Measurements from ENCODE around the gene DYSF.

The DYSF gene

DNA sequence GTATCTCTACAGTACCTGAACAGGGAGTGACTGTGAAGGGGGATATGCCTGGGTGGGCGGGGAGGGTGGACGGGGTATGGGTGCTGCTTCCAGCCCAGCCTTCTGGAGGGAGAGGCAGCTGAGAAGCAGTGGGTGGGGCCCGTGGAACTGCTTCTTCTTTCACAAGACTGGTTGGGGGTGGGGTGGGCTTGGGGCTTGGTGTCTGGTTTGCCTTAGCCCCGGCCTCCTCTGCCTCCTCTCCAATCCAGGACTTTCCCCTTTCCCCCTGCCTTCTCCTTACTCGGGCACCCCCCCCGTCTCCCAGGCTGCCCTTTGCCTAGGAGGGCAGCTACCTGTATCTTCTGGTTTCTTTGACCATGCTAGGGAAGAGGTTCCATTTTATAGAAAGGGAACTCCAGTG lies 233.4 kb downstream of the DYSF start:
- H4K20me1 ChIP-seq (ENCODE audit: insufficient read depth, low read length): no peaks in the 10 kb centered on the region
- H2AFZ ChIP-seq (ENCODE audit: low read length): no peak overlapping the region
- H3K9me2 ChIP-seq (replicated peaks; ENCODE audit: insufficient read depth, low read length): no peaks in the 10 kb centered on the region
- H3K36me3 ChIP-seq (replicated peaks; ENCODE audit: insufficient read depth, low read length): no peaks in the 10 kb centered on the region
- H3K27me3 ChIP-seq (replicated peaks; ENCODE audit: insufficient read depth, low read length): no peaks in the 10 kb centered on the region
- H3K9me3 ChIP-seq (replicated peaks; ENCODE audit: insufficient read depth, low read length): no peaks in the 10 kb centered on the region
- H3K4me2 ChIP-seq (ENCODE audit: low read depth, low read length): no peak overlapping the region
- no peak for DNase-seq
- no peaks in the 10 kb centered on the region for H3K79me2 ChIP-seq (ENCODE audit: low read length)
- TF ChIP-seq EZH2phosphoT487 (IDR thresholded peaks at IDR 0.05; ENCODE audit: low read length) (no peak), EZH2 (optimal IDR thresholded peaks at IDR 0.05; ENCODE audit: low read depth, low read length) (no peak)
- TF ChIP-seq, protein P1, sequence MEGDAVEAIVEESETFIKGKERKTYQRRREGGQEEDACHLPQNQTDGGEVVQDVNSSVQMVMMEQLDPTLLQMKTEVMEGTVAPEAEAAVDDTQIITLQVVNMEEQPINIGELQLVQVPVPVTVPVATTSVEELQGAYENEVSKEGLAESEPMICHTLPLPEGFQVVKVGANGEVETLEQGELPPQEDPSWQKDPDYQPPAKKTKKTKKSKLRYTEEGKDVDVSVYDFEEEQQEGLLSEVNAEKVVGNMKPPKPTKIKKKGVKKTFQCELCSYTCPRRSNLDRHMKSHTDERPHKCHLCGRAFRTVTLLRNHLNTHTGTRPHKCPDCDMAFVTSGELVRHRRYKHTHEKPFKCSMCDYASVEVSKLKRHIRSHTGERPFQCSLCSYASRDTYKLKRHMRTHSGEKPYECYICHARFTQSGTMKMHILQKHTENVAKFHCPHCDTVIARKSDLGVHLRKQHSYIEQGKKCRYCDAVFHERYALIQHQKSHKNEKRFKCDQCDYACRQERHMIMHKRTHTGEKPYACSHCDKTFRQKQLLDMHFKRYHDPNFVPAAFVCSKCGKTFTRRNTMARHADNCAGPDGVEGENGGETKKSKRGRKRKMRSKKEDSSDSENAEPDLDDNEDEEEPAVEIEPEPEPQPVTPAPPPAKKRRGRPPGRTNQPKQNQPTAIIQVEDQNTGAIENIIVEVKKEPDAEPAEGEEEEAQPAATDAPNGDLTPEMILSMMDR (IDR thresholded peaks at IDR 0.05; ENCODE audit: low read length): no peak
- no peak overlapping the region for H3K27ac ChIP-seq (ENCODE audit: low read length)
- no peaks in the 10 kb centered on the region for H3F3A ChIP-seq (ENCODE audit: insufficient read depth, low read length)
- no peaks in the 10 kb centered on the region for H3K4me1 ChIP-seq (ENCODE audit: low read length)
- H3K9ac ChIP-seq (ENCODE audit: low read length): no peak overlapping the region
- no peak overlapping the region for H3K4me3 ChIP-seq (ENCODE audit: low read length)

DNA sequence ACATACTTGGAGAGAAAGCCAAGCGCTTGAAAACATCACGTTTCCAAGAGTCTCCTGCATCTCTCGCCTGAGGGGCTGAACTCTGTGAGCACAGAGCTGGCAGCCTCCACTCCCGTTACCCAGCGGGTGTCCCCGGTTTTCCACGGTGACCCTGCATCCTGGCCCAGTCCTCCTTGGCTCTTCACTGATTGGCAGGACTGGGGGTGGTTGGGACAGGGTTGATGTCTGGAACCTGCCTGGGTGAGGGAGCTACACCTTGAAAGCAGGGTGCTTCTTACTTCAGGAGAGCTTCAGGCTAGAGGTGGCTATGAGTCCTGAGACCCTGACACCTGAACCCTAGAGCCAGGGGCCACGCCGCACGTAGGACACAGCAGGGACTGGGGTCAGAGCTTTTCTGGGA lies 234.1 kb downstream of the DYSF start:
- Histone ChIP-seq H3F3A (ENCODE audit: insufficient read depth, low read length) (no peaks in the 10 kb centered on the region), H3K9me3 (replicated peaks; ENCODE audit: insufficient read depth, low read length) (no peaks in the 10 kb centered on the region), H4K20me1 (ENCODE audit: insufficient read depth, low read length) (no peaks in the 10 kb centered on the region), H3K27me3 (replicated peaks; ENCODE audit: insufficient read depth, low read length) (no peaks in the 10 kb centered on the region), H3K4me2 (ENCODE audit: low read depth, low read length) (no peak overlapping the region), H3K4me3 (ENCODE audit: low read length) (no peak overlapping the region), H3K27ac (ENCODE audit: low read length) (no peak overlapping the region), H2AFZ (ENCODE audit: low read length) (no peak overlapping the region), H3K4me1 (ENCODE audit: low read length) (no peaks in the 10 kb centered on the region), H3K9ac (ENCODE audit: low read length) (no peak overlapping the region), H3K36me3 (replicated peaks; ENCODE audit: insufficient read depth, low read length) (no peaks in the 10 kb centered on the region), H3K9me2 (replicated peaks; ENCODE audit: insufficient read depth, low read length) (no peaks in the 10 kb centered on the region), H3K79me2 (ENCODE audit: low read length) (no peaks in the 10 kb centered on the region)
- no peak for TF ChIP-seq EZH2 (optimal IDR thresholded peaks at IDR 0.05; ENCODE audit: low read depth, low read length)
- TF ChIP-seq EZH2phosphoT487 (IDR thresholded peaks at IDR 0.05; ENCODE audit: low read length): no peak
- TF ChIP-seq, protein P1 (IDR thresholded peaks at IDR 0.05; ENCODE audit: low read length): no peak
- DNase-seq: no peak

DNA sequence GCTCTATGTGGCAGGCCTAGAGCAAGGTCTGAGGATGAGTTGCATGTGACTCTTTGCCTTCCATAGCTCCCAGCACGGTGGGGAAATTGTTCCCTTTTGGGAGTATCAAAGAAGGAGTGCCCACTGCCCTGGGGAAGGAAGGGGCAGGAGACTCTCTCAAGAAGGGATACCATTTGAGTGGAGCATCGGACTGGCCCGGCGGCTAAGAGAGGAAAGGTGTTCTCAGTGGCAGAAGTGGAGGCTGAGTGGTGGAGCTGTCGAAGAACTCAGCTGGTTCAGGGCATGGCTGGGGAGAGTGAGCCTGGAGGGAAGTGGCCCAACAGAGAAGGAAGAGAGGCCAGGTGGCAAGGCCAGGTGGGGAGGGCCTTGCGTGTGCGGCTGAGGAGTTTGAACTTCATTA lies 235.2 kb downstream of the DYSF start:
- no peak overlapping the region for H3K4me3 ChIP-seq (ENCODE audit: low read length)
- no peaks in the 10 kb centered on the region for H4K20me1 ChIP-seq (ENCODE audit: insufficient read depth, low read length)
- no peaks in the 10 kb centered on the region for H3F3A ChIP-seq (ENCODE audit: insufficient read depth, low read length)
- TF ChIP-seq EZH2phosphoT487 (IDR thresholded peaks at IDR 0.05; ENCODE audit: low read length): no peak
- no peak for TF ChIP-seq EZH2 (optimal IDR thresholded peaks at IDR 0.05; ENCODE audit: low read depth, low read length)
- TF ChIP-seq, protein P1 (IDR thresholded peaks at IDR 0.05; ENCODE audit: low read length): no peak
- no peak overlapping the region for H3K9ac ChIP-seq (ENCODE audit: low read length)
- H3K9me3 ChIP-seq (replicated peaks; ENCODE audit: insufficient read depth, low read length): no peaks in the 10 kb centered on the region
- H3K27me3 ChIP-seq (replicated peaks; ENCODE audit: insufficient read depth, low read length): no peaks in the 10 kb centered on the region
- H3K9me2 ChIP-seq (replicated peaks; ENCODE audit: insufficient read depth, low read length): no peaks in the 10 kb centered on the region
- no peak overlapping the region for H3K4me2 ChIP-seq (ENCODE audit: low read depth, low read length)
- no peaks in the 10 kb centered on the region for H3K4me1 ChIP-seq (ENCODE audit: low read length)
- no peaks in the 10 kb centered on the region for H3K79me2 ChIP-seq (ENCODE audit: low read length)
- no peaks in the 10 kb centered on the region for H3K36me3 ChIP-seq (replicated peaks; ENCODE audit: insufficient read depth, low read length)
- no peak overlapping the region for H3K27ac ChIP-seq (ENCODE audit: low read length)
- DNase-seq: no peak
- no peak overlapping the region for H2AFZ ChIP-seq (ENCODE audit: low read length)
